GM12891 (cell line): ENCODE measurements around the gene STK39.

Source experiments
- PAX5 ChIP-seq: IDR thresholded peaks from 2 replicates; pipeline ENCODE4 v1.6.1; 2011; ENCODE audit warnings: low read length, moderate library complexity, mild to moderate bottlenecking; ENCODE audit not compliant: insufficient read depth, severe bottlenecking
- POLR2A ChIP-seq: IDR thresholded peaks from 2 replicates; pipeline ENCODE4 v1.6.1; 2011; ENCODE audit warnings: low read depth, low read length, control low read depth
- POLR2AphosphoS5 ChIP-seq: IDR thresholded peaks from 2 replicates; pipeline ENCODE4 v1.6.1; 2011; ENCODE audit warnings: low read depth, low read length, control low read depth
- POU2F2 ChIP-seq: IDR thresholded peaks from 2 replicates; pipeline ENCODE4 v1.6.1; 2011; ENCODE audit warnings: low read depth, mild to moderate bottlenecking, control low read depth, low read length, moderate library complexity
- SPI1 ChIP-seq: IDR thresholded peaks from 2 replicates; pipeline ENCODE4 v1.6.1; 2011; ENCODE audit warnings: low read depth, low read length, control low read depth
- TAF1 ChIP-seq: IDR thresholded peaks from 2 replicates; pipeline ENCODE4 v1.6.1; 2011; ENCODE audit warnings: low read depth, low read length, control low read depth

DNA sequence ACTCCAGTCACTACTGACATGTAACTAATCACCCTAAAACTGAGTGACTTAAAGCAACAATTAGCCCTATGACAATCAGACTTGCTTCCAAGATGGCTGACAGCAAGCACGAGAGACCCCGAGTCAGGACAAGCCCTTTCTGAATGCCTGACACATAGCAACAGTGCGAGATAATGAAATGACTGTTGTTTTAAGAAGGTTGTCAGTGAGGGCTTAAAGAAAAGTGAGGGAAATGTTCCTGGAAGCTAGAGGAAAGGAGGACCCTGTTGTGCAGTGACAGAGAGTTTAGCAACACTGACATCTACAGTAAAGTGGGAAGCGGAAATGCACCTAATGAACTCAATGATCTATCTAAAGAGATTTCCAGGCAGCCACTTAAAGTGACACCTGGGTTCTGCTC is 163.1 kb downstream of the STK39 start:
- TF ChIP-seq POLR2A (no peak), POLR2AphosphoS5 (no peak), TAF1 (no peak), POU2F2 (no peak), PAX5 (no peak), SPI1 (no peak)
